ENCODE measurements around the gene FLRT2. TPM values are rescaled to one million over a fixed set of nuclear protein-coding genes. Genes with fewer than 3 reads are reported as not detected.

FLRT2 gene
- total and polyA plus RNA-seq, 9 of the 15 experiments (the other 6 are each of a cell fraction or from before 2014, with no cell fraction given), result 0.02 TPM; not detected in 8

DNA sequence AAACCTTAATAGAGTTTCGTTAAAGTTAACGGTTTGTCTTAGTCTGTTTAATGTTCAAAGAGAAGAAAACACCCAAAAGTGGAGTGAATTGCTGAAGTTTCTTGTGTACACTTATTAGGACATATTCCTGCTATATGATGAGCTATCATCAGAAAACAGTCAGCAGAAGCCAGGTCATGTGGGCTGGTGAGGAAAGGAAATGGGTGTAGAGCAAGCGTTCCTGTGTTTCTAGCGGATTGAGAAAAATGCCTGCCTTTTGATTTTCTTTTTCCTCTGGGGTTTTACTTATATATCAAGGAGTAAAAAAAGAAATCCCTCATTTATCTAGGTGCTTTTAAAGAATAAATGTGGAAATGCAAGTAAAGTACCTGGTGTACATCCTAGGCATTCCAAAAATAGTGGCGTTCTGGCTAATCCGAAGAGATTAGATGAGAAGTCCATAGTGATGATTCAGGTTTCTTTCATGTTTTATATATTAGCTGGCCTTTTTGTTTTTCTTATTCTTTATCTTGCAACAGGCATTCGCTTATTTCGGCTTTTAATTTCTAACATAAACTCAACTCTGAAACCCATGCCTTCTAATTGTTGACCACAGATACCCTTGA lies 50.7 kb downstream of the FLRT2 start:
- POLR2A ChIA-PET, result interaction anchor here (0.6 kb wide), 1 partner anchor 41 kb away, joined by 3 read pairs; no protein-coding TSS in a partner anchor
- no peak for FAIRE-seq
- no peak overlapping the region for H2AFZ ChIP-seq (ENCODE audit: low read depth, low read length)

More for the DNA sequence above, 50.7 kb downstream of the FLRT2 start:
- no peak overlapping the region for H3K4me2 ChIP-seq (ENCODE audit: insufficient read depth, low read length)
- H3K9me1 ChIP-seq (ENCODE audit: control insufficient read depth, insufficient read depth, low read length), result no peaks in the 10 kb centered on the region
- no peak overlapping the region for H3K4me3 ChIP-seq
- intact Hi-C loops (cut with micrococcal nuclease), result no loop called here
- no peaks in the 10 kb centered on the region for H3K27me3 ChIP-seq (ENCODE audit: control insufficient read depth in 2 of 2, insufficient read depth in 2 of 2, low read length in 2 of 2)
- CTCF ChIA-PET (ENCODE audit: low intra/inter-chr PET ratio), result no interaction called here
- ATAC-seq, result no peak
- H3K27ac ChIP-seq (ENCODE audit: extremely low read depth, low read depth, low read length), result no peak overlapping the region
- BruUV-seq (replicated peaks), result no TSS peak
- no peaks in the 10 kb centered on the region for H3K79me2 ChIP-seq (ENCODE audit: control insufficient read depth, insufficient read depth, low read length)
- no peak for DNase-seq (ENCODE audit: extremely low read depth in 1 of 4, low spot score in 3 of 4)
- TF ChIP-seq ZSCAN32 (CRISPR knock-in tag; IDR thresholded peaks at IDR 0.05) (no peak), LEF1 (IDR thresholded peaks at IDR 0.05) (no peak), ARNT (IDR thresholded peaks at IDR 0.05) (no peak), NR2C2 (CRISPR knock-in tag; IDR thresholded peaks at IDR 0.05) (no peak), NR2C2 (tag; IDR thresholded peaks at IDR 0.05) (no peak), ZNF644 (tag; IDR thresholded peaks at IDR 0.05; ENCODE audit: low read depth) (no peak), BACH1 (tag; IDR thresholded peaks at IDR 0.05) (no peak), CBX1 (IDR thresholded peaks at IDR 0.05; ENCODE audit: low read depth) (no peak), PHB (CRISPR knock-in tag; IDR thresholded peaks at IDR 0.05) (no peak), BCL6 (CRISPR knock-in tag; IDR thresholded peaks at IDR 0.05) (no peak), ZC3H8 (IDR thresholded peaks at IDR 0.05) (no peak), TEAD4 (IDR thresholded peaks at IDR 0.05; ENCODE audit: low read length) (no peak), TEAD4 (CRISPR knock-in tag; IDR thresholded peaks at IDR 0.05; ENCODE audit: borderline replicate concordance) (no peak), ZNF57 (CRISPR knock-in tag; IDR thresholded peaks at IDR 0.05) (no peak)
- TF ChIP-seq, protein P1, sequence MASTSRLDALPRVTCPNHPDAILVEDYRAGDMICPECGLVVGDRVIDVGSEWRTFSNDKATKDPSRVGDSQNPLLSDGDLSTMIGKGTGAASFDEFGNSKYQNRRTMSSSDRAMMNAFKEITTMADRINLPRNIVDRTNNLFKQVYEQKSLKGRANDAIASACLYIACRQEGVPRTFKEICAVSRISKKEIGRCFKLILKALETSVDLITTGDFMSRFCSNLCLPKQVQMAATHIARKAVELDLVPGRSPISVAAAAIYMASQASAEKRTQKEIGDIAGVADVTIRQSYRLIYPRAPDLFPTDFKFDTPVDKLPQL (IDR thresholded peaks at IDR 0.05; ENCODE audit: extremely low read depth, insufficient read length), result no peak
- no peaks in the 10 kb centered on the region; the same call in 1 of the 2 replicates for H3K9me3 ChIP-seq (replicated peaks; ENCODE audit: control insufficient read depth, insufficient read depth, low read depth, low read length)
- no peaks in the 10 kb centered on the region for H3K4me1 ChIP-seq (replicated peaks in 1 of 2; ENCODE audit: control insufficient read depth in 2 of 2, insufficient read depth in 2 of 2, low read length in 2 of 2)
- in situ Hi-C loops (cut with MboI), result no loop called here
- WGBS (ENCODE audit: insufficient coverage, low coverage, missing lambda C conversion rate), result 3% methylated on average over 5 of the region's 8 CpGs
- no peaks in the 10 kb centered on the region for H4K20me1 ChIP-seq (replicated peaks; ENCODE audit: control insufficient read depth, insufficient read depth, low read length)
- no peaks in the 10 kb centered on the region for H3K36me3 ChIP-seq (ENCODE audit: control insufficient read depth, insufficient read depth, low read length)
- no peak overlapping the region for H3K9ac ChIP-seq (ENCODE audit: insufficient read depth in 1 of 2, low read depth in 2 of 2, low read length in 2 of 2)

Data from K562 (cell line).